Raji (cell line): Measurements from ENCODE around the gene STYXL1.

Source experiments
- POLR2A ChIP-seq: IDR thresholded peaks from 2 replicates; pipeline ENCODE4 v1.6.1; 2011; ENCODE audit warnings: low read depth, low read length, control low read depth; ENCODE audit not compliant: insufficient read depth

STYXL1 gene

DNA sequence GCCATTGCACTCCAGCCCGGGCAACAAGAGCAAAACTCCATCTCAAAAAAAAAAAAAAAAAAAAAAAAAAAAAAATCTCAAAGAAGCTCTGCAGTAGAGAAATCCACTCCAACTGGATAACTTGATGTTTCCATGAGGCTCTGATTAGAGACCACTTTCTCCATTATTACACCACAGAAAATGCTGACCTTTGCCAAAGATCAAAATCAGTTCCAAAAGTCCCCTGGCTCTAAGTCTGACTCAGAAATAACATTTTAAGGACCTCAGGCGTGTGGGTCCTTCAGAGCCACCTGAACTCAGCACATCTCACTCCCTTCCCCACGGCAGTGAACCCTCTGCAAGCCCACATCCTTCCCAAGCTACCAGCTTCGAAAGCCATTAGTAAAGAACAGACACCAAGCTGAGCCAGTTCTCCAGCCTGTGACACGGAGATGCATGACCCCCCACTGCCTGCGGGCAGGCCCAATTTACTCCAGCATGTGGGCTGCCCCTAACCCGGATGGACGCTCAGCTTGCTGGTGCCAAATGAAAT lies 39.6 kb downstream of the STYXL1 start:
- TF ChIP-seq POLR2A: no peak

DNA sequence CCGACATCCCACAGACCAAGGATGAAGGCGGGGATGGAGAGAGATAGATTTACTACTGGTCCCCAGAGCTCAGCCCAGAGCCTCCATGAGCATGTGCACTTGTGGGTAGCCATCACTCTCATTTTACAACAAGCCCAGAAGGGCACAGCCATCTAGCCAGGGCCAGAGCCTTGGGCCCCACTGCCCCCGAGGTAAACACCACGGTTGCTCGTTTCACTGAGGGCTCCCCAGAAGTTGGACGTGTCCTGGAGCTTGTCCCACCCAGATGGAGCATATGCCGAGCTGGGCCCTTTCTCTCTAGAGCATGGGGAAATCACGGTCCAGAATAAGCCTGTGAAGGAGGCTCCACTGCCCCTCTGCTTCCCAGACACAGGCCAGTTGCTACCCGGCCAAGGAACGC lies 44.4 kb downstream of the STYXL1 start:
- TF ChIP-seq POLR2A: no peak

DNA sequence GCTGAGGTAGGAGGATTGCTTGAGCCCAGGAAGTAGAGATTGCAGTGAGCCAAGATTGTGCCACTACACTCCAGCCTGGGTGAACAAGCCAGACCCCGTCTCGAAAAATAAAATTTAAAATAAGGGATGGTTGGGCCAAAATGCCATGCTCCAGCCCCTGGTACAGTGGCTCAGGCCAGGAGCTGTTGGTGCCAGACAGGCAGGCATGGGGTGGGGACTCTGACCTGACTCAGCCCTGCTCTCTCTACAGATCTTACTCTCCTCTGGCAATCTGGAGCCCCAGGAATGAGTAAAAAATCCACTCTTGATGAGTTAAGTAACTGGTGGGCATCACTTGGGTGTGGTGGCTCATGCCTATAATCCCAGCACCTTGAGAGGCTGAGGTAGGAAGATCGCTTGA lies 45.0 kb downstream of the STYXL1 start:
- TF ChIP-seq POLR2A: no peak

DNA sequence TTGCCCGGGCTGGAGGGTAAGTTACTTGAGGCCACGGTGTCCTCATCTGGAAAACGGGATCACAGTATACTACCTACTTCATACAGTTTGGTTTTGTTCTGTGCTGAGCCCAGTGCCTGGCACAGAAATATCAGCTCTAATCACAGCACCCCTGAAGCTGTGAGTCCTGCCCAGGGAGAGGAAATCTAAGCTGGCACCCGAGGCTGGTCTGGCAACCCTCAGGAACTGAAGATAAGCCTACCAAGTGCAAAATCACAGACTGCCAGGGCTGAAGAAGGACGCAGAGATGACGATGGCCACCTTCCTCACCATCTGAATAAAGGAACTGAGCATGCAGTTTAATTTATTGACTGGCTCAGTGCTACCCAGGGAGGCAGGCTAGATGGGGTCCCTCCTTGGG lies 45.7 kb downstream of the STYXL1 start:
- no peak for TF ChIP-seq POLR2A

DNA sequence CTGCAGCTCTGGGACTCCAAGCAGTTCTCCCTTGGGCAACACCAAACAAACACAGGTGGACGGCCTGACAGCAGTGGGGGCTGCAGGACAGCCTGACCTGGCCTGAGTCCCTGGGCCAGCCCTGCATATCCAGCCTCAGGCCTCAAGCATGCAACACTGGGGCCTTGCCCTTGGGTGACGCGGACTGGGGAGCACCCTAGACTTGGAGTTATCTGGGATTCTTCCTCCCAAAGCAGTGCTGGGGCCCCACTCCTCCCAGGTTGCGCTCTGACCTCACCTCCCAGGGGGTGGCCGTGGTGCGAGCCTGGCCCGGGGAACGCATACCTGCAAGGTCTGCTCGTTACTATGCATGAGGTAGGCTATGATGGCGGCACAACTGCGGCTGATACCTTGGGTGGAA lies 47.2 kb downstream of the STYXL1 start:
- no peak for TF ChIP-seq POLR2A

DNA sequence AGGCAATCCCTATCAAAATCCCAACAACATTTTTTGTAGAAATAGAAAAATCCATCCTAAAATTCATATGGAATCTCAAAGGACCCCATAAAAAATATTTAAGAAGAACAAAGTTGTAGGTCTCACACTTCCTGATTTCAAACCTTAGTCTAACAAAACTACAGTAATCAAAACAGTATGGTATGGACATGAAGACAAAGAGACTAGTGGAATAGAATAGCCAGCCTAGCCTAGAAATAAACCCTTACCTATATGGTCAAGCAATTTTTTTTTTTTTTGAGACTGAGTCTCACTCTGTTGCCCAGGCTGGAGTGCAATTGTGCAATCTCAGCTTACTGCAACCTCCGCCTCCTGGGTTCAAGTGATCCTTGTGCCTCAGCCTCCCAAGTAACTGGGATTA lies 49.8 kb downstream of the STYXL1 start:
- TF ChIP-seq POLR2A: no peak

DNA sequence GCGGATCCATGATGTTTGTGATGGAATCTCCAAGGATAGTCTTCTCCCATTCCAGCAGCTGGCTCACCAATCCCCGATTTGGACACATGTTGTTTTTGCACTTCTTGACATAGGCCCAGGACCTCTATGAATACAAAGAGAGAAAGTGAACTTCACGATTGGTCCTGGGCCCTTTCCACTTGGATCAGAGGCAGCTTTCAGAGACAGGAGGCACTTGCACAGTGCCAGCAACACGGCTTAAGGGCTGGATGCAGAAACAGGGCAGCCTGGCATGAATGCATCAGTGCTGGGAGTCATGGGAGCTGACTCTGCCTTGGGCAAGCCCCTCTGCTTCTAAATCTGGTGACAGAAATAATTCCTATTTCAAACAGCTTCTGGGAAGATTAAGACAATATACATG lies 51.3 kb downstream of the STYXL1 start:
- no peak for TF ChIP-seq POLR2A

DNA sequence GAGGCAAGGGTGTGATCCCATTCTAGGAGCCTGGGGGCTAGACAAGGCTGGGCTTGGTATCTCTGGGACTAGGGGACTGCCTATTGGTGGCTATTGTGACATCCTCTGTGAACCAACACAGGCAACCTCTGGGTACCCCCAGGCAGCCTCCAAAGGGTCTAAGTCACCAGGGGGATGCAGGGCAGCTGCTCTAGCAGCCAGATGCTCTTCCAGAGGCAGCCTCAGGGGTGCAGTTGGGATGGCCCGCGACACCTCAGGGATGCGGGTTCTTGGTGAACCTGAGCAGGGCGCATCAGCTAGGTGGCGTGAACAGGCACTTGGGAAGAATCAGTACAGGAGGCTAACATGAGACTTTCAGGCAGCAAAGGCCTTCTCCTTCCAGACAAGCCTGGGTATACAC lies 51.8 kb downstream of the STYXL1 start:
- TF ChIP-seq POLR2A: no peak

DNA sequence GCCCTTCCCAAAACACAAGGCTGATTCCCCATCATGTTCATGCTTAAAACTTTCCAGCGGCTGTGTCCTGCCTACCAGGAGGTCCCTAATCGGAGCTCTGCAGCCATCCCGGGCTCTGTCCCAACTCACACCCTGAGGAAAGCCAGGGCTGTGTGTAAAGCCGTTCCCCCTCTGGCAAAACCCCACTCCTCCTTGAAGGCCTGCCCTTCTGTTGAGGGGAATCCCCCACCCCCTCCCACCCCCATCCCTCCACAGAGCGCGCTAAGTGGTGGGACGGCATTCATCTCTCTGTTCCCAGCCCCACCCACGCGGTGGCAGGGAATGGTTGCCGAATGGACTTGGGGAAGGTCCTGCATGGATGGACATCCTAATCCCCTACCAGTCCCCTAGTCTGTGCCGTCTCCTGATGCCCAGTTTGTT lies 52.7 kb downstream of the STYXL1 start:
- no peak for TF ChIP-seq POLR2A

DNA sequence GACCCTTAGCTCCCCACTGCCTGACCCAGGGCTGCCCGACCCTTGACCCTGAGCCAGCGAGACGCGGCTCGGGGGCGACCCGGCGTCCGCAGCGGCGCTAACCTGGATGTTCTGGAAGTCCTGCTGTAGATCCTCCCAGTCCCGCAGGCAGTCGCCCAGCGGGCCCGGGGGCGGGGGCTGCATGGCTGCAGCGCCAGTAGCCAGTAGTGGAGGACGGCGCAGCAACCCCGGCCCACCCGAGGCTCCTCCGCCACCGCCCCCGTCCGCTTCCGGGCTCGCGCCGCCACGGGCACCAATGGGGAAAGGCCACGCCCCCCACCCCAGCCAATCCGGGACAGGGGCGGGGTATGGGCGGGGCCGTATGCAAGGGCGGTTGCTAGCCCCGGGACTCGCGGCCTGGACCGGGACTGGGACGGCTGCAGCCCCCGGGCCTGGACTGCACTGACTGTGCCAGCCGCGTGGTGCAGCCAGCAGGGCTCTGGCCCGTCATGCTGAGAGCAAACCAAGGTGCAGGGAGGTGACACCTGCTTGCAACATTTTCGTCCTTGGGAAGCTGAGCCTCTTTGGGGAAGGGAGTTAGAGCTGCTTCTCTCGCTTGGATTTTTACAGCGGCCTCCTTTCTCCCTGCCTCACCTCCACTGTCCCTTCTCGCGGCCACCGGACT lies 53.3 kb downstream of the STYXL1 start, which contains the start of gene TMEM120A:
Gene TMEM120A, minus strand, starts transcription at position 208 of the 664 bp plus-strand sequence. Its CDS starts 25 bp downstream, at position 183.
- TF ChIP-seq POLR2A: peak; percentile 96

DNA sequence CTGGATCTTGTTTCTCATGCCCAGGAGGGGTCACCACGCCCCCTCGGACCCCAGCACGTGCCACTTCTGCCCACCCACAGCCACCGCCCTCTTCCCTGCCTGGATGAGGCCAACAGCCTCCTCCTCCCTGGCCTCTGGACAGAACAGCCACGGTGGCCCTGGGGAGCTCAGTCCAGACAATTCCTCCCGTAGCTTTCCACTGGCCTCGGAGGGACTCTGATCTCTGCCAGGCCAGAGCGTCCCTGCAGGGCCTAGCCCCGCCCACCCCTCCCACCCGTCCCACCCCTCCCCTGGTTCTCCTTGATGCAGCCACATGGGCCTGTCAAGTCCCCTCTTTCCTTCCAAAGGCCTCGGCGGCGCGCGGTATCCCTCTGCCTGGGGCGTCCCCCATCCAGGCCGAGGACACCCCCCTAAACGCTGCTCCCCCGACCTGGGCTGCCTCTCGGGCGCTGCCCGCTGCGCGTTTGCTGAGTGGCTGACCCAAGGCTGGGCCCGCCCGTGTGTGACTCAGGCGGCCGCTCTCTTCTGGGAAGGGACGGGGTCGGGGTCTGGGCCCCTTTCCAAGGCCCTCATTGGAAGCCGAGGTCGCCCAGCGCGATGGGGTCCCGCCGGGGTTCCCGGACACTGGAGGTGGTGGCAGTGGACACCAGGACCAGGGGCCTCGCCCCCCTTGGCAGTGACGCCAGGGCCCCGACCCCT lies 54.0 kb downstream of the STYXL1 start:
- TF ChIP-seq POLR2A: no peak

DNA sequence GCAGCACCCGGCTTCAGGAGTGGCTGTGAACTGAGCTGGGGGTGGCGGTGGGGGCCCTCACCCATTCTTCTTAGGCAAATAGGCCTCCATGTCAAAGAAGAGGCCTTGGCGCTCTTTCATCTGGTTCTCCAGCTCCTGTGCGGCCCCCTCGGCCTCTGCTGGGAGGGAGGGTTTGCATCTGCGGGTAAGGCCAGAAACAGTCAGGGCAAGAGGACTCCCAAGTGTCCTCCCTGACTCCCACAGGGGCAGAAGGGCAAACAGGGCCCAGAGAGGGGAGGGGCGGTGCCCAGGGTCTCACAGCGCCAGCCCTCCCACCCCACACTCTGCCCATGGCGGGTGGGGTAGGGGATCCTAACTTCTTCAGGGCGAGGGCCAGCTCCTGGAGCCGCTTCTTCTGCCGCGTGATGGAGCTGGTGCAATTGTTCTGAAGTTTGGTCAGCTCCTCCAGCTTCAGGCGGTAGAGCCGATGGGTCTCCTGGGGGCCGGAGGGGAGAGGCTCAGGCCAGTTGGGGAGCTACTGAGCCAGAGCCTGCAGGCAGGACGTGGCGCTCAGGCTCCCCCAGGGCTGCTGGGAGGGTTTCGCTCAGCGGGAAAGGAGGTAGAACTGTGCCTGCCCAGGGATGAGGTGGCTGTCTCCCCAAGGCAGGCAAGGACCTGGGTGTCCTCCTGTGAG lies 55.6 kb downstream of the STYXL1 start:
- no peak for TF ChIP-seq POLR2A

DNA sequence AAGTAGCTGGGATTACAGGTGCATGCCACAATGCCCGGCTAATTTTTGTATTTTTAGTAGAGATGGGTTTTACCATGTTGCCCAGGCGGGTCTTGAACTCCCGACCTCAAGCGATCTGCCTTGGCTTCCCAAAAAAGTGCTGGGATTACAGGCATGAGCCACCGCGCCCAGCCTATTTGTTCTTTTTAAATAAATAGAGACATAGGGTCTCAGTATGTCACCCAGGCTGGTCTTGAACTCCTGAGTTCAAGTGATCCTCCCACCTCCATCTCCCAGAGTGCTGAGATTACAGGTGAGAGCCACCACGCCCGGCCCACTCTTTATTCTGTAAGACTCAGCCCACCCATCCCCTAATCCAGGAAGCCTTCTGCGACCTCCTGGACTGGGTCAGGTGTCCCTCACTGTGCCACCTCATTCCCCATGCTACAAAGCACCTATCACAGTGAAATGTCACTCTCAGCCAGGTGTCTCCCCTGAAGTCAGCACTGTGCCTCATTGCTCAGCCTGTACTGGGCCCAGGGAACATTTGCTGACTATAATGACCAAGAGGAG lies 56.2 kb downstream of the STYXL1 start:
- TF ChIP-seq POLR2A: no peak

DNA sequence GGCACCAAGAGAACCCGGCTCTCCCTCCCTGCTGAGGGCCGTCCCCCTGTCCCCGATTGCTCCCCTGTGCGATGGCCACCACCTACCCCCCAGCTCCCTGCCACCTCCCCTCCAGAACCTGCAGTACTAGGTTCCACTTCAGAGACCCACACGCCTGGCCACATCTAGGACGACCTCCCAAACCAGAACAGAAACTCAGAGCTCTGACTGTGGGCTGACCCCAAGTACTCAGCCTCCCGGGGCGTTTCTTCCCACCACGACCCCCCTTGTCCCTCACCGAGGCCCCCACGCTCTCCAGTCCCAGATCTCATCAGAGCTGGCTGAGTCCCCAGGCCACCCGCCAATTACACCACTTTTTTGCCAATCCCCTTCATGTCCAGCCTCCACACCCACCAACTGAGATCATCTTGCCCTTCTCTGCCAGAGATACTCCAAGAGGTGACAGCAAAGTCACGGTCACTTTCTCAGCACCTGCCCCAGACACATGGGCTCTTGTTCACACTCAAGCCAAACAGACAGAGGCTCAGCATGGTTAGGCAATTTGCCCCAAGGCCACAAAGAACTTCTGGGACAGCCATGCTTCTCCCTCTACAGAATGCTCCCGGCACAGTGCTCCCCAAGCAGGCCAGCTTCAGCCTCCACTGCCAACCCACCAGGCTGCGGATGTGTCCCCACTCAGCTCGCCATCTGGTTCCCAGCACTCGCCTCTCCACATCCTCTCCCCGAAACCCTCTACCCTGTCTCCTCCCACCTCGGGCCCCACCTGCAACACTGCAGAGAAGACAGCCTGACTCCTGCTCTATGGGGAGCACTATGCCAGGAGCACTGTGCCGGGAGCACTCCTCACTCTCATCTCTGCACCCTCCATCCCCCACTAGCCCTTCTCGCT lies 58.1 kb downstream of the STYXL1 start:
- no peak for TF ChIP-seq POLR2A
